ENCODE measurements around the gene EDA. TPM values are rescaled to one million over a fixed set of nuclear protein-coding genes. Genes with fewer than 3 reads are reported as not detected.

The EDA gene
- total and polyA plus RNA-seq, 10 of the 15 experiments (the other 5 are each of a cell fraction or from before 2014, with no cell fraction given) = 0.06 TPM; not detected in 9

GRCh38 chrX:70088751-70089150 lies 472.8 kb downstream of the EDA start (continued):
- TF ChIP-seq MYB (IDR thresholded peaks at IDR 0.05; ENCODE audit: borderline replicate concordance, low read depth, low read length) (no peak), TCF7 (IDR thresholded peaks at IDR 0.05; ENCODE audit: borderline replicate concordance) (no peak), POLR2AphosphoS2 (IDR thresholded peaks at IDR 0.05; ENCODE audit: low read depth, low read length) (no peak), NR2C2 (IDR thresholded peaks at IDR 0.05; ENCODE audit: borderline replicate concordance, control insufficient read depth, insufficient read length, low read depth) (no peak), RELA (IDR thresholded peaks at IDR 0.05; ENCODE audit: borderline replicate concordance, partially characterized antibody) (no peak), ZBTB4 (CRISPR knock-in tag; IDR thresholded peaks at IDR 0.05) (no peak), E2F8 (IDR thresholded peaks at IDR 0.05; ENCODE audit: low read depth, partially characterized antibody) (no peak), SMC3 (IDR thresholded peaks at IDR 0.05; ENCODE audit: borderline replicate concordance, low read length) (no peak), POLR2A (IDR thresholded peaks at IDR 0.05; ENCODE audit: low read depth, low read length) (no peak)

Small RNA genes lying within 50 kb of the gene (microRNA-seq; reads per million reads assigned to microRNA genes)
- not detected for gene MIR676

Small RNA genes lying within 50 kb of the gene (small RNA-seq; reads per million reads assigned to genes)
- not detected for gene MIR676
- gene RF00012 = not detected

Other genes starting within 250 kb of the EDA start
- gene NALF2, start 111.8 kb upstream of the EDA start, total RNA-seq (2014; rRNA removed) = not detected in 2 replicates
- not detected in 2 replicates for gene NALF2, start 111.8 kb upstream of the EDA start, total RNA-seq (2014; rRNA removed; fragmentation: Illumina TruSeq; extraction: Trizol)
- gene NALF2, start 111.8 kb upstream of the EDA start, total RNA-seq (2021) = not detected in 2 replicates
- gene NALF2, start 111.8 kb upstream of the EDA start, polyA plus RNA-seq (2011; rRNA removed) = not detected in 2 replicates
- gene NALF2, start 111.8 kb upstream of the EDA start, polyA plus RNA-seq (2014; fragmentation: Illumina TruSeq; extraction: Trizol) = not detected in 2 replicates
- gene NALF2, start 111.8 kb upstream of the EDA start, polyA plus RNA-seq (2014; fragmentation: Nextera tagmentation; extraction: Ambion mirVana) = not detected
- gene NALF2, start 111.8 kb upstream of the EDA start, polyA plus RNA-seq (2014; rRNA removed) = not detected in 2 replicates
- not detected for gene NALF2, start 111.8 kb upstream of the EDA start, polyA plus RNA-seq (2016; fragmentation: Nextera tagmentation; extraction: Ambion mirVana)